GM18508 (cell line): ENCODE data around the gene MBP.
A peak's percentile ranks its signal among the peaks of the same experiment; 100 is the strongest.

ENCODE experiments used
- ATAC-seq: cut with Tn5 transposase; IDR thresholded peaks from one replicate; pipeline ENCODE4 v1.9.1; 2021; ENCODE audit warnings: moderate number of reproducible peaks; ENCODE audit not compliant: insufficient read depth, unreplicated experiment

Gene MBP

GRCh38 chr18:77069931-77070330 lies 62.7 kb downstream of the MBP start:
- no peak for ATAC-seq

- ATAC-seq, result no peak
These were observed 63.1 kb downstream of the MBP start for GRCh38 chr18:77069482-77069881.

- ATAC-seq, result no peak
These were observed 64.0 kb downstream of the MBP start for GRCh38 chr18:77068321-77069312.

GRCh38 chr18:77067291-77068061 lies 65.1 kb downstream of the MBP start:
- ATAC-seq, result no peak

- no peak for ATAC-seq
These were observed 65.9 kb downstream of the MBP start for GRCh38 chr18:77066689-77067088.

- no peak for ATAC-seq
These were observed 66.5 kb downstream of the MBP start for GRCh38 chr18:77066101-77066500.

GRCh38 chr18:77065221-77065981 lies 67.2 kb downstream of the MBP start:
- ATAC-seq, result no peak

GRCh38 chr18:77063260-77063659 lies 69.3 kb downstream of the MBP start:
- ATAC-seq, result peak; percentile 25

- peak; percentile 70 for ATAC-seq
These were observed 70.0 kb downstream of the MBP start for GRCh38 chr18:77062518-77063003.

- peak; percentile 24 for ATAC-seq
These were observed 70.6 kb downstream of the MBP start for GRCh38 chr18:77061946-77062517.

- no peak for ATAC-seq
These were observed 71.2 kb downstream of the MBP start for GRCh38 chr18:77061281-77061945.

GRCh38 chr18:77060151-77060550 lies 72.4 kb downstream of the MBP start:
- no peak for ATAC-seq

GRCh38 chr18:77059294-77059916 lies 73.2 kb downstream of the MBP start:
- ATAC-seq, result no peak

GRCh38 chr18:77058290-77058835 lies 74.2 kb downstream of the MBP start:
- ATAC-seq, result no peak

GRCh38 chr18:77057006-77057395 lies 75.6 kb downstream of the MBP start:
- no peak for ATAC-seq

- ATAC-seq, result no peak
These were observed 76.1 kb downstream of the MBP start for GRCh38 chr18:77056344-77057005.

GRCh38 chr18:77055429-77056300 lies 76.9 kb downstream of the MBP start:
- peak; percentile 28 for ATAC-seq
